GM12878 (cell line): ENCODE data around the gene SLC26A8. TPM values are rescaled to one million over a fixed set of nuclear protein-coding genes. Genes with fewer than 3 reads are reported as not detected.

Experiments
- ATAC-seq: fragments of 200-7000 bp; cut with Tn5 transposase; 3 replicates; pipeline ENCODE4 v1.9.1; 2020; ENCODE audit warnings: mild to moderate bottlenecking, moderate library complexity
- BruUV-seq: library from RNA; stranded (reverse); fragments of 400-500 nt; replicated peaks from 2 replicates; lab custom pipeline; 2021; lab: Mats Ljungman, UMichigan
- CTCF ChIA-PET: fragments of 300-600 bp; sonication (Branson Sonifier 250); formaldehyde crosslinking; extraction: SDS; loops from one replicate; lab custom pipeline; 2021; ENCODE audit warnings: inconsistent platforms; lab: Yijun Ruan, JAX
- POLR2A ChIA-PET: fragments of 350-600 bp; formaldehyde crosslinking; extraction: SDS; loops from one replicate; lab custom pipeline; 2021; ENCODE audit warnings: inconsistent platforms; lab: Charles Lee
- RAD21 ChIA-PET: fragments of 300-600 bp; sonication (Branson Sonifier 250); formaldehyde crosslinking; loops from one replicate; lab custom pipeline; 2023; ENCODE audit warnings: antibody characterized with exemption; ENCODE audit not compliant: unreplicated experiment; lab: Charles Lee
- SMC1A ChIA-PET: fragments of 300-600 bp; sonication (Branson Sonifier 250); formaldehyde crosslinking; loops from one replicate; lab custom pipeline; 2023; ENCODE audit not compliant: unreplicated experiment, uncharacterized antibody; lab: Charles Lee
- DNase-seq: peaks from one replicate; pipeline ENCODE4 v3.0.0-alpha.2; 2011; ENCODE audit warnings: low read depth, low spot score
- FAIRE-seq: peaks from 3 replicates; lab custom pipeline; 2011; peaks lifted over from hg19 to GRCh38; lab: Jason Lieb, UNC
- H2AFZ ChIP-seq: 2 replicates; pipeline ENCODE4 v1.6.0; 2011; ENCODE audit warnings: low read depth, low read length, control low read depth; ENCODE audit not compliant: control insufficient read depth
- H3K27ac ChIP-seq: 2 replicates; pipeline ENCODE4 v1.5.1; 2011; ENCODE audit warnings: control low read depth; ENCODE audit not compliant: control insufficient read depth, insufficient read depth
- H3K27me3 ChIP-seq, 2 experiments: replicated peaks in 1 of 2; 2 replicates each; pipeline versions ENCODE4 v1.6.0 to v1.6.1; 2011; ENCODE audit warnings: low read length in 1 of 2; ENCODE audit not compliant: control insufficient read depth in 2 of 2, insufficient read depth in 2 of 2
- H3K36me3 ChIP-seq, 2 experiments: 2 replicates each; pipeline ENCODE4 v1.5.1; 2011; ENCODE audit warnings: low read length in 1 of 2; ENCODE audit not compliant: control insufficient read depth in 2 of 2, insufficient read depth in 2 of 2
- H3K4me1 ChIP-seq: 2 replicates; pipeline ENCODE4 v1.6.1; 2011; ENCODE audit warnings: mild to moderate bottlenecking, low read length, moderate library complexity, mixed read lengths; ENCODE audit not compliant: control insufficient read depth, insufficient read depth
- H3K4me2 ChIP-seq: 2 replicates; pipeline ENCODE4 v1.6.0; 2011; ENCODE audit warnings: control low read depth; ENCODE audit not compliant: control insufficient read depth, insufficient read depth
- H3K4me3 ChIP-seq: fragments of 200-600 bp; sonication (generic); 2 replicates; pipeline ENCODE4 v1.5.1; 2016
- H3K79me2 ChIP-seq: 2 replicates; pipeline ENCODE4 v1.6.0; 2011; ENCODE audit warnings: low read length; ENCODE audit not compliant: control insufficient read depth, insufficient read depth
- H3K9ac ChIP-seq: 2 replicates; pipeline ENCODE4 v1.8.0; 2011; ENCODE audit warnings: low read length, control low read depth, mixed read lengths; ENCODE audit not compliant: control insufficient read depth, insufficient read depth
- H3K9me3 ChIP-seq: replicated peaks from 3 replicates; pipeline ENCODE4 v1.5.1; 2011; ENCODE audit warnings: mild to moderate bottlenecking, low read length; ENCODE audit not compliant: control insufficient read depth, insufficient read depth
- H4K20me1 ChIP-seq: 2 replicates; pipeline ENCODE4 v1.6.0; 2011; ENCODE audit not compliant: control insufficient read depth, insufficient read depth
- BCL11A ChIP-seq: IDR thresholded peaks from 2 replicates; pipeline ENCODE4 v1.6.1; 2011; ENCODE audit warnings: low read depth, low read length
- BRCA1 ChIP-seq: IDR thresholded peaks from 2 replicates; pipeline ENCODE4 v1.6.1; 2011; ENCODE audit warnings: low read depth, low read length, improper control_type of control experiment
- CEBPB ChIP-seq, 2 experiments: fragments of 150-350 bp in 1 of 2; IDR thresholded peaks; 2 replicates each; pipeline ENCODE4 v1.6.1; 2012 to 2014; ENCODE audit warnings: low read depth in 2 of 2, low read length in 2 of 2, borderline replicate concordance in 1 of 2, inconsistent platforms in 1 of 2
- DPF2 ChIP-seq: fragments of 450-650 bp; IDR thresholded peaks from 2 replicates; pipeline ENCODE4 v1.6.1; 2017; ENCODE audit warnings: mild to moderate bottlenecking
- GABPA ChIP-seq: IDR thresholded peaks from 2 replicates; pipeline ENCODE4 v1.6.1; 2014; ENCODE audit warnings: antibody characterized with exemption, low read depth, mild to moderate bottlenecking, inconsistent platforms
- HSF1 ChIP-seq: fragments of 150-350 bp; IDR thresholded peaks from 2 replicates; pipeline ENCODE4 v1.6.1; 2014; ENCODE audit warnings: mild to moderate bottlenecking, low read depth, low read length
- IRF5 ChIP-seq: fragments of 450-650 bp; IDR thresholded peaks from 2 replicates; pipeline ENCODE4 v1.6.1; 2017; ENCODE audit warnings: borderline replicate concordance
- MTA3 ChIP-seq: IDR thresholded peaks from 2 replicates; pipeline ENCODE4 v1.6.1; 2012; ENCODE audit warnings: low read length, inconsistent platforms, borderline replicate concordance
- MYB ChIP-seq: fragments of 150-350 bp; IDR thresholded peaks from 2 replicates; pipeline ENCODE4 v1.6.1; 2014; ENCODE audit warnings: mild to moderate bottlenecking, low read depth, low read length, borderline replicate concordance
- MYC ChIP-seq: IDR thresholded peaks from 2 replicates; pipeline ENCODE4 v1.6.1; 2011; ENCODE audit warnings: mild to moderate bottlenecking, low read length, moderate library complexity, inconsistent platforms; ENCODE audit not compliant: insufficient read depth, insufficient replicate concordance, insufficient read length, severe bottlenecking
- RFX5 ChIP-seq: IDR thresholded peaks from 2 replicates; pipeline ENCODE4 v1.6.1; 2011; ENCODE audit warnings: low read depth, low read length, improper control_type of control experiment
- SP1 ChIP-seq: IDR thresholded peaks from one replicate; pipeline ENCODE4 v1.6.1; 2011; ENCODE audit warnings: low read depth, low read length
- SRF ChIP-seq, 2 experiments: IDR thresholded peaks; 2 replicates each; pipeline ENCODE4 v1.6.1; 2011; ENCODE audit warnings: low read depth in 2 of 2, low read length in 2 of 2, mild to moderate bottlenecking in 1 of 2, moderate library complexity in 1 of 2
- STAT3 ChIP-seq: IDR thresholded peaks from 2 replicates; pipeline ENCODE4 v1.6.1; 2011; ENCODE audit warnings: low read depth, low read length, improper control_type of control experiment
- SUPT20H ChIP-seq: IDR thresholded peaks from 2 replicates; pipeline ENCODE4 v1.6.1; 2011; ENCODE audit warnings: low read depth, mild to moderate bottlenecking, low read length, moderate library complexity, borderline replicate concordance; ENCODE audit not compliant: control insufficient read depth
- ZNF384 ChIP-seq: IDR thresholded peaks from 2 replicates; pipeline ENCODE4 v1.6.1; 2012; ENCODE audit warnings: low read depth, mild to moderate bottlenecking, low read length, improper control_type of control experiment, borderline replicate concordance
- ZNF687 ChIP-seq: fragments of 450-650 bp; IDR thresholded peaks from 2 replicates; pipeline ENCODE4 v1.6.1; 2017; ENCODE audit warnings: mild to moderate bottlenecking, moderate library complexity
- WGBS: methylation state at CpG from one replicate; pipeline ENCODE4 v1.1.6; 2016; ENCODE audit warnings: low lambda C conversion rate; ENCODE audit not compliant: insufficient replicate concordance, insufficient coverage; ENCODE audit errors: missing lambda C conversion rate; 5-methylcytosine and 5-hydroxymethylcytosine counted together
- in situ Hi-C: fragments of 300-500 bp; cut with MboI; formaldehyde crosslinking; loops from 9 replicates; pipeline ENCODE4 v1.14.3; 2018; ENCODE audit warnings: mixed read lengths
- intact Hi-C: fragments of 100-400 bp; cut with micrococcal nuclease; formaldehyde crosslinking; loops from one replicate; pipeline ENCODE4 v1.14.2; 2022; ENCODE audit not compliant: unreplicated experiment
- polyA plus RNA-seq, 11 experiments: library from polyadenylated mRNA; depleted of rRNA in 4 of 11; unstranded in 6 of 11; stranded (reverse) in 5 of 11; fragments of >200 nt; fragmentation: Nextera tagmentation in 4 of 11; fragmentation: Illumina TruSeq in 1 of 11; extraction: Ambion mirVana in 4 of 11; extraction: Trizol in 1 of 11; gene quantifications; 1 replicate in 1 of 11; 2 replicates in 10 of 11; pipeline versions ENCODE4 v1.2.1 to v1.2.3, GENCODE V29; 2011 to 2016; ENCODE audit warnings: inconsistent platforms in 2 of 11, missing spikeins in 2 of 11, low read depth in 1 of 11
- total RNA-seq, 4 experiments: library from RNA; depleted of rRNA in 3 of 4; stranded (reverse); fragments of >200 nt in 3 of 4; fragmentation: Illumina TruSeq in 1 of 4; extraction: Trizol in 1 of 4; gene quantifications; 2 replicates each; pipeline versions ENCODE4 v1.2.1 to v1.2.3, GENCODE V29; 2013 to 2021

SLC26A8 gene
- total and polyA plus RNA-seq, 10 of the 15 experiments (the other 5 are each of a cell fraction or from before 2014, with no cell fraction given) = 0.09 to 0.95 (median 0.27) TPM; not detected in 2

- BruUV-seq = no TSS peak
- no peak for FAIRE-seq
- Histone ChIP-seq H3K4me3 (no peak overlapping the region), H3K9ac (no peak overlapping the region), H4K20me1 (no peaks in the 10 kb centered on the region), H3K79me2 (peaks cover 9% of the 10 kb centered on the region), H3K4me1 (no peaks in the 10 kb centered on the region), H3K27me3 (no peaks in the 10 kb centered on the region), H2AFZ (no peak overlapping the region), H3K27ac (no peak overlapping the region), H3K36me3 (peaks cover 0 to 2% of the 10 kb centered on the region in 2 experiments; a peak in 2 of 4 replicates), H3K9me3 (no peaks in the 10 kb centered on the region), H3K4me2 (no peak overlapping the region)
- ChIA-PET RAD21 (no interaction called here), CTCF (interaction anchor here (1.6 kb wide), 1 partner anchor 42 kb away, joined by 5 read pairs; no protein-coding TSS in a partner anchor), POLR2A (no interaction called here), SMC1A (interaction anchor here (1.0 to 2.8 kb wide), 3 partner anchors 15 to 44 kb away, joined by 3 to 15 read pairs (median 3); partner anchors contain the start of gene MAPK14)
- TF ChIP-seq ZNF687 (no peak), SRF (IDR thresholded peaks at IDR 0.05; ENCODE audit: low read depth in 2 of 2, low read length in 2 of 2) (no peak), ZNF384 (no peak), RFX5 (no peak), MTA3 (no peak), MYC (no peak), HSF1 (no peak), SUPT20H (no peak), DPF2 (no peak), BRCA1 (no peak), SP1 (no peak), MYB (no peak), CEBPB (IDR thresholded peaks at IDR 0.05; ENCODE audit: borderline replicate concordance in 1 of 2, low read depth in 2 of 2, low read length in 2 of 2) (no peak), IRF5 (no peak), STAT3 (no peak), GABPA (no peak), BCL11A (no peak)
- ATAC-seq = no peak
- intact Hi-C loops = no loop called here
- DNase-seq = no peak
- in situ Hi-C loops = no loop called here
- WGBS = 97% methylated on average over 3 of the region's 3 CpGs
These were observed 46.8 kb upstream of the SLC26A8 start for GRCh38 chr6:36071281-36071680.
